ENCODE results near the gene PRCC.

Gene PRCC

DNA sequence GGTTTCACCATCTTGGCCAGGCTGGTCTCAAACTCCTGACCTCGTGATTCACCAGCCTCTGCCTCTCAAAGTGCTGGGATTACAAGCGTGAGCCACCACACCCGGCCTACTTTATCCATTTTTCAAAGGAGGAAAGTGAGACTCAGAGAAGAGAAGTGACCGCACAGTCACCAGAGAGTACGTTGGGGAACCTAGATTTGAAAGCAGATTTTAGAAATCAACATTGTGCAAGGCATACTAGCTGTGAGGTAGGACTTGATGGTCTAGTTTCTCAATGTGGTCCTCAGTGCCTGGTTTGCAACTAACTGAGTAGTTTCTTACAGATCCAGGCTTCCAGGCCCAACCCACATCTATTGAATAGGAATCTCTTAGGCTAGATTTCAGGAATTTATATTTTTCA is 1.7 kb upstream of the PRCC start:
- Histone ChIP-seq H3K4me3 (ENCODE audit: low read length) (no peak overlapping the region), H3K9me3 (ENCODE audit: control insufficient read depth, insufficient read depth, low read length) (no peaks in the 10 kb centered on the region), H3K4me1 (ENCODE audit: control insufficient read depth, insufficient read depth, low read length) (no peaks in the 10 kb centered on the region), H3K27ac (ENCODE audit: low read length) (no peak overlapping the region), H3K27me3 (ENCODE audit: control insufficient read depth, insufficient read depth, low read length) (no peaks in the 10 kb centered on the region), H3K36me3 (ENCODE audit: control insufficient read depth, insufficient read depth, low read length) (no peaks in the 10 kb centered on the region)
- no peak for DNase-seq (ENCODE audit: low read depth, low spot score)
- no CpG with 5 or more reads among the region's 5 CpGs for WGBS (ENCODE audit: insufficient coverage, insufficient read length)

DNA sequence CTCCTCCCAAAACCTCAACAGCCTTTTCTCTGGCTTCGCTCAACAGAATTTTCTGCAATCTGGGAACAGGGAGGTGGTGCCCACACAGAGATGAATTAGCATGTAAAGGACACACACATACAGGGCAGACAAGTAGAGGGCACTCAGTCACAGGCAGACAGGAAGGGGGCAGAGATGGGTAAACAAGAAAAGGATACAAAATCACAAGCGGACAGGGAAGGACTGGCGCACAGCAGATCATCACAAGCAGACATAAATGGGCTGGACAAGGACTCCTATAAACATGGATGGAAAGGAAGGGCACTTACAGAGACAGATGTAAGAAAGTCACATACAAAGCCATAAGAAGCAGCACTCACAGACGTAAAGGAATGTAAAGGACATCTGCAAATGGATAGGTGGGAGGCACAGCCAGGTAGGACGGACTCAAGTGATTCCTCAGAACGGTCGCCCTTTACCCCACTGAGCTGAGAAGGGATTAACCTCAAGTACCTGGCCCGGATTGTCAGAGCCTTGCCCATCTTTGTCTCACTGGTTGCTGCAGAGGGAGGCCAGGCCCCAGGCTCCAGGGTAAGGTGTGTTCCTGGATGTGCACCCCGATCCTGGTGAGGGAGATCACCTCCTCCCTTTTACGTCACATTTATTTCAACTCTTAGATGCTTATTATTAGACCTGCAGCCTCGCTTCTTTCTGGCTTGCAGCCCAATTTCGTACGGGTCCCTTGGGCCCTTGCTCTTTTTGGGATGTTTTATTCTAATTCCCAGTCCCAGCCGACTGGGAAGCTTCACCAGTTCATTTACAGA is 836 bp upstream of the PRCC start:
- no peak for DNase-seq (ENCODE audit: low read depth, low spot score)
- WGBS (ENCODE audit: insufficient coverage, insufficient read length): no CpG with 5 or more reads among the region's 14 CpGs
- Histone ChIP-seq H3K27me3 (ENCODE audit: control insufficient read depth, insufficient read depth, low read length) (no peaks in the 10 kb centered on the region), H3K4me3 (ENCODE audit: low read length) (peak overlapping the region; percentile 49; the same call in 1 of the 2 replicates), H3K36me3 (ENCODE audit: control insufficient read depth, insufficient read depth, low read length) (no peaks in the 10 kb centered on the region; the same call in 1 of the 2 replicates), H3K4me1 (ENCODE audit: control insufficient read depth, insufficient read depth, low read length) (no peaks in the 10 kb centered on the region), H3K9me3 (ENCODE audit: control insufficient read depth, insufficient read depth, low read length) (no peaks in the 10 kb centered on the region), H3K27ac (ENCODE audit: low read length) (no peak overlapping the region)

GRCh38 chr1:156767879-156768604 is 707 bp downstream of the PRCC start:
- no peak for DNase-seq (ENCODE audit: low read depth, low spot score)
- Histone ChIP-seq H3K27me3 (ENCODE audit: control insufficient read depth, insufficient read depth, low read length) (no peaks in the 10 kb centered on the region), H3K4me3 (ENCODE audit: low read length) (peak overlapping the region; percentile 77), H3K4me1 (ENCODE audit: control insufficient read depth, insufficient read depth, low read length) (no peaks in the 10 kb centered on the region), H3K9me3 (ENCODE audit: control insufficient read depth, insufficient read depth, low read length) (no peaks in the 10 kb centered on the region), H3K36me3 (ENCODE audit: control insufficient read depth, insufficient read depth, low read length) (no peaks in the 10 kb centered on the region; the same call in 1 of the 2 replicates), H3K27ac (ENCODE audit: low read length) (no peak overlapping the region)
- WGBS (ENCODE audit: insufficient coverage, insufficient read length): no CpG with 5 or more reads among the region's 31 CpGs

GRCh38 chr1:156768610-156769295 is 1.4 kb downstream of the PRCC start:
- no peaks in the 10 kb centered on the region for H3K4me1 ChIP-seq (ENCODE audit: control insufficient read depth, insufficient read depth, low read length)
- WGBS (ENCODE audit: insufficient coverage, insufficient read length): no CpG with 5 or more reads among the region's 8 CpGs
- no peak overlapping the region for H3K27ac ChIP-seq (ENCODE audit: low read length)
- H3K36me3 ChIP-seq (ENCODE audit: control insufficient read depth, insufficient read depth, low read length): no peaks in the 10 kb centered on the region; the same call in 1 of the 2 replicates
- H3K27me3 ChIP-seq (ENCODE audit: control insufficient read depth, insufficient read depth, low read length): no peaks in the 10 kb centered on the region
- DNase-seq (ENCODE audit: low read depth, low spot score): no peak
- H3K9me3 ChIP-seq (ENCODE audit: control insufficient read depth, insufficient read depth, low read length): no peaks in the 10 kb centered on the region
- H3K4me3 ChIP-seq (ENCODE audit: low read length): peak overlapping the region; percentile 77; the same call in 1 of the 2 replicates

DNA sequence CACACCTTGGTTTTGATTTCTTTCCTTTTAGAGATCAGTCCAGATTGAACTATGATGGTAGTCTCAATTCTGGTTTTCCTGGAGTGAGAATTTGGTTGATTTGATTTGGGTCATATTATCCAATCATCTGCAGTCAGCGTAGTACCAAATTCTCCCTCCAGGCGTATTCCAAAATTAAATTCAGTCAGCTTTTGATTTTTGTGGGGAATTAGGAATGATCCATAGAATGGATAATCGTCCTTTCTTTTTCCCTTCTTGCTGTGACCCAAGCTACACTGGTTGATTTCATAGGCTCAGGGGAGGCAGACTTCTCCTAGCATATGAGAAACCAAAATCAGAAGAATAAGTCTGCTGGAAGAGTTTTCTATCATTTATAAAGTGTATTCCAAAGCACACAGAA is 4.9 kb downstream of the PRCC start:
- H3K4me1 ChIP-seq (ENCODE audit: control insufficient read depth, insufficient read depth, low read length): no peaks in the 10 kb centered on the region
- no peak for DNase-seq (ENCODE audit: low read depth, low spot score)
- no peak overlapping the region for H3K4me3 ChIP-seq (ENCODE audit: low read length)
- H3K27ac ChIP-seq (ENCODE audit: low read length): no peak overlapping the region
- H3K9me3 ChIP-seq (ENCODE audit: control insufficient read depth, insufficient read depth, low read length): no peaks in the 10 kb centered on the region
- no peaks in the 10 kb centered on the region; the same call in 1 of the 2 replicates for H3K36me3 ChIP-seq (ENCODE audit: control insufficient read depth, insufficient read depth, low read length)
- no peaks in the 10 kb centered on the region for H3K27me3 ChIP-seq (ENCODE audit: control insufficient read depth, insufficient read depth, low read length)
- WGBS (ENCODE audit: insufficient coverage, insufficient read length): no CpG with 5 or more reads among the region's 3 CpGs

- H3K4me3 ChIP-seq (ENCODE audit: low read length): no peak overlapping the region
- H3K27ac ChIP-seq (ENCODE audit: low read length): no peak overlapping the region
- H3K4me1 ChIP-seq (ENCODE audit: control insufficient read depth, insufficient read depth, low read length): no peaks in the 10 kb centered on the region
- no peaks in the 10 kb centered on the region for H3K27me3 ChIP-seq (ENCODE audit: control insufficient read depth, insufficient read depth, low read length)
- H3K9me3 ChIP-seq (ENCODE audit: control insufficient read depth, insufficient read depth, low read length): no peaks in the 10 kb centered on the region
- DNase-seq (ENCODE audit: low read depth, low spot score): no peak
- no CpG with 5 or more reads among the region's 9 CpGs for WGBS (ENCODE audit: insufficient coverage, insufficient read length)
- no peaks in the 10 kb centered on the region; the same call in 1 of the 2 replicates for H3K36me3 ChIP-seq (ENCODE audit: control insufficient read depth, insufficient read depth, low read length)
Measured at GRCh38 chr1:156772728-156773497, 5.6 kb downstream of the PRCC start.

DNA sequence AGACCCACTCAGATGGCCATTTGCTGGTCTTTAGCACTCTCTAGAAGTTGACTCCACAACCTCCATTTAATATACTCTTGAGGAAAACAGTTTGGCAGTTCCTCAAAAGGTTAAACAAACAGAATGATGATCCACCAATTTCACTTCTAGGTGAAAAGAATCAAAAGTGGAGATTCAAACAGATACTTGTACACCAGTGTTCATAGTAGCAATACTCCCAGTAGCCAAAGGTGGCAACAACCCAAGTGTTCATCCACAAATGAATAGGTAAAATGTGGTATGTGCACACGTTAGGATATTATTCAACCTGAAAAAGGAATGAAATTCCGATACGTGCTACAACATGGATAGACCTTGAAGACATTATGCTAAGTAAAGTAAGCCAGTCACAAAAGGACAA is 6.3 kb downstream of the PRCC start:
- Histone ChIP-seq H3K9me3 (ENCODE audit: control insufficient read depth, insufficient read depth, low read length) (no peaks in the 10 kb centered on the region), H3K27ac (ENCODE audit: low read length) (no peak overlapping the region), H3K4me1 (ENCODE audit: control insufficient read depth, insufficient read depth, low read length) (no peaks in the 10 kb centered on the region), H3K27me3 (ENCODE audit: control insufficient read depth, insufficient read depth, low read length) (no peaks in the 10 kb centered on the region), H3K4me3 (ENCODE audit: low read length) (no peak overlapping the region), H3K36me3 (ENCODE audit: control insufficient read depth, insufficient read depth, low read length) (no peaks in the 10 kb centered on the region; the same call in 1 of the 2 replicates)
- WGBS (ENCODE audit: insufficient coverage, insufficient read length): no CpG with 5 or more reads among the region's 3 CpGs
- no peak for DNase-seq (ENCODE audit: low read depth, low spot score)

DNA sequence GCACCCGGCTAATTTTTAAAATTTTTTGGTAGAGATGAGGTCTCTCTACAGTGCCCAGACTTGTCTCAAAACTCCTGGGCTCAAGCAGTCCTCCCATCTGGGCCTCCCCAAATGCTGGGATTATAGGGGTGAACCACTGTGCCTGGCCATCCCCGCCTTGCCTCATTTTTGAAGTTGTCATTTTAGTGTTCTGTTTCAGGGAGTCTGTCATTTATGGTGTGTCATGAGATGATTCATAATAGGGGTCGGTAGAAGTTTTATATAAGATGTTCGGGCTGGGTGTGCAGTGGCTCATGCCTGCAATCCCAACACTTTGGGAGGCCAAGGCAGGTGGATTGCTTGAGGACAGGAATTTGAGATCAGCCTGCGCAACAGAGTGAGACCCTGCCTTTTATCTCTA is 8.5 kb downstream of the PRCC start:
- Histone ChIP-seq H3K4me1 (ENCODE audit: control insufficient read depth, insufficient read depth, low read length) (no peaks in the 10 kb centered on the region), H3K27me3 (ENCODE audit: control insufficient read depth, insufficient read depth, low read length) (no peaks in the 10 kb centered on the region), H3K36me3 (ENCODE audit: control insufficient read depth, insufficient read depth, low read length) (no peaks in the 10 kb centered on the region; the same call in 1 of the 2 replicates), H3K27ac (ENCODE audit: low read length) (no peak overlapping the region), H3K9me3 (ENCODE audit: control insufficient read depth, insufficient read depth, low read length) (no peaks in the 10 kb centered on the region), H3K4me3 (ENCODE audit: low read length) (no peak overlapping the region)
- no peak for DNase-seq (ENCODE audit: low read depth, low spot score)
- 100% methylated on average over 2 of the region's 5 CpGs for WGBS (ENCODE audit: insufficient coverage, insufficient read length)

GRCh38 chr1:156776942-156777341 is 9.6 kb downstream of the PRCC start:
- Histone ChIP-seq H3K4me1 (ENCODE audit: control insufficient read depth, insufficient read depth, low read length) (no peaks in the 10 kb centered on the region), H3K4me3 (ENCODE audit: low read length) (no peak overlapping the region), H3K27me3 (ENCODE audit: control insufficient read depth, insufficient read depth, low read length) (no peaks in the 10 kb centered on the region), H3K9me3 (ENCODE audit: control insufficient read depth, insufficient read depth, low read length) (no peaks in the 10 kb centered on the region), H3K27ac (ENCODE audit: low read length) (no peak overlapping the region), H3K36me3 (ENCODE audit: control insufficient read depth, insufficient read depth, low read length) (no peaks in the 10 kb centered on the region)
- no peak for DNase-seq (ENCODE audit: low read depth, low spot score)
- WGBS (ENCODE audit: insufficient coverage, insufficient read length): no CpG with 5 or more reads among the region's 4 CpGs

DNA sequence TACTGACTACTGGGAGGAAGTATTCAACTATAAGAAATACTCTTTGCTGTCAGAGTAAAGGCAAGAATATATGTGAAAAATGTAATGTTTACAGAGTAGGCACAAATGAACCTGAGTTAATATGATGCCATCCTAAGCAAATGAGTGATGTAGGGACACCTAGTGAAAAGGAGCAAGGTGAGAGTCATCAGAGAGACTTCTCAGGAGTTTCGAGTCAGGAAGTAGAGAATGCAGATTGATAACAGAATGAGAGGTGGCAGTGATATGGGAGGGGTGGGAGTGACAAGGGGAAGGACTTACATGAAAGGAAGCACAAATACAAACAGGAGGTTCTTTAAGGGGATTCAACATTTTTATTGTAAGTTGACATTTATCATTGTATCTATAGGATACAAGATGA is 10.2 kb downstream of the PRCC start:
- no CpG with 5 or more reads among the region's 1 CpG for WGBS (ENCODE audit: insufficient coverage, insufficient read length)
- no peak overlapping the region for H3K27ac ChIP-seq (ENCODE audit: low read length)
- H3K27me3 ChIP-seq (ENCODE audit: control insufficient read depth, insufficient read depth, low read length): no peaks in the 10 kb centered on the region
- H3K4me1 ChIP-seq (ENCODE audit: control insufficient read depth, insufficient read depth, low read length): no peaks in the 10 kb centered on the region
- no peak overlapping the region for H3K4me3 ChIP-seq (ENCODE audit: low read length)
- DNase-seq (ENCODE audit: low read depth, low spot score): no peak
- no peaks in the 10 kb centered on the region for H3K36me3 ChIP-seq (ENCODE audit: control insufficient read depth, insufficient read depth, low read length)
- H3K9me3 ChIP-seq (ENCODE audit: control insufficient read depth, insufficient read depth, low read length): no peaks in the 10 kb centered on the region

All from iPS DF 6.9 (cell line).